ENCODE measurements around the gene FAM156A.
"Not testable (repeated sequence)": the region's sequence is repeated elsewhere in the genome, so short reads cannot be mapped to it uniquely, and the experiment has no call there.

DNA sequence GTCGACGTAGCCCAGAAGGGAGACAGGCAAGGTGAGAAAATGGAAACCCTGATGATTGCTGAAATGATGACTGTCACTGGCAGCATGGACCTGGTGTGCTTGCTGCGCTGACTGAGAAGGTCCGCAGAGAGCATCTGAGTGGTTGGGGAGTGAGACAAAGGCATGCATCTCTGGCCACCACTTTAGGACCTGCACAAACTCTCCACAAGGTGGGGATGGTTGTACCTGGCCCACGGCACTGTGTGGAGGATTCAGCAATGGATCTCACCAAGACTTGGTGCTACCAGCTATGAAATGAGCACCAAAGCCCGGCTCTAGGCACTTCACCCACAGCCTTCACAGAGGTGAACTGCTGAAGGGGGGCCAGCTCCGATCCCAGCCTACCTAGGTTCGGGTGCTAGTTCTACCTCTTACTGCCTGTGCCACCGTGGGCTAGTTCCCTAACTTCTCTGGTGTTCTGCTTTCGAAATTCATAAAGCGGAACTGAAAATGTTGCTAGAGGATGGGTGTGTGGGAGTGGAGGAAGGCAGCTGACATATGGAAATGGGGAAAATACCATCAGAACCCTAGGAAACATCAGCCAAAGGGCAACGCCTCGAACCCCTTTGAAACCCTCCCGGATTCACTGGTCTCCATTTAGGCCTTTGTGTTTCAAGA, 12.4 kb downstream of the FAM156A start:
- TF ChIP-seq EP300, POLR2A (IDR thresholded peaks at IDR 0.05): not testable (repeated sequence)
- TF ChIP-seq, protein P1, sequence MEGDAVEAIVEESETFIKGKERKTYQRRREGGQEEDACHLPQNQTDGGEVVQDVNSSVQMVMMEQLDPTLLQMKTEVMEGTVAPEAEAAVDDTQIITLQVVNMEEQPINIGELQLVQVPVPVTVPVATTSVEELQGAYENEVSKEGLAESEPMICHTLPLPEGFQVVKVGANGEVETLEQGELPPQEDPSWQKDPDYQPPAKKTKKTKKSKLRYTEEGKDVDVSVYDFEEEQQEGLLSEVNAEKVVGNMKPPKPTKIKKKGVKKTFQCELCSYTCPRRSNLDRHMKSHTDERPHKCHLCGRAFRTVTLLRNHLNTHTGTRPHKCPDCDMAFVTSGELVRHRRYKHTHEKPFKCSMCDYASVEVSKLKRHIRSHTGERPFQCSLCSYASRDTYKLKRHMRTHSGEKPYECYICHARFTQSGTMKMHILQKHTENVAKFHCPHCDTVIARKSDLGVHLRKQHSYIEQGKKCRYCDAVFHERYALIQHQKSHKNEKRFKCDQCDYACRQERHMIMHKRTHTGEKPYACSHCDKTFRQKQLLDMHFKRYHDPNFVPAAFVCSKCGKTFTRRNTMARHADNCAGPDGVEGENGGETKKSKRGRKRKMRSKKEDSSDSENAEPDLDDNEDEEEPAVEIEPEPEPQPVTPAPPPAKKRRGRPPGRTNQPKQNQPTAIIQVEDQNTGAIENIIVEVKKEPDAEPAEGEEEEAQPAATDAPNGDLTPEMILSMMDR (IDR thresholded peaks at IDR 0.05), result not testable (repeated sequence)
